Occipital lobe (tissue), 2 donors: Measurements from ENCODE around the gene CXorf58. TPM values are rescaled to one million over a fixed set of nuclear protein-coding genes. Genes with fewer than 3 reads are reported as not detected.

Experiments used
- DNase-seq: peaks from one replicate; lab custom pipeline; 2025; lab: John Stamatoyannopoulos, UW
- total RNA-seq: library from RNA; depleted of rRNA; stranded (reverse); fragments of >200 nt; gene quantifications from one replicate; pipeline ENCODE4 v1.2.3, GENCODE V29; 2014

The CXorf58 gene
- total RNA-seq, 1 donor from 2014 or later: not detected

DNA sequence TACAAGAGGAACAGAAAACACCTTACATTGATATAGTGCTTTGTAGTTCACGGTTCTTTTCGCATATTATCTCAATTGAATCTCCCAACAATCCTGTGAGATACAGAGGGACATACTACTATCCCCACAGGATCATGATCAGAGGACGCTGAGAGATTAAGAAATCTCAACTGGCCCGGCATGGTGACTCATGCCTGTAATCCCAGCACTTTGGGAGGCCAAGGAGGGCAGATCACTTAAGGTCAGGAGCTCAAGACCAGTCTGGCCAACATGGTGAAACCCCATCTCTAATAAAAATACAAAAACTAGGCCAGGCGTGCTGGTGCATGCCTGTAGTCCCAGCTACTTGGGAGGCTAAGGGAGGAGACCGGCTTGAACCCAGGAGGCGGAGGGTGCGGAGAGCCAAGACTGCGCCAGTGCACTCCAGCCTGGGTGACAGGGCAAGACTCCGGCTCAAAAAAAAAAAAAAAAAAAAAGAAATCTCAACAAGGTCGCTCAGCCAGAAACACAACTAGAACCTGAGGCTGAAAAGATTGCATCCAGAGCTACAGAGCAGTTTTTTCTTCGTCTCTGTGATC is 7.5 kb upstream of the CXorf58 start:
- DNase-seq: no peak

DNA sequence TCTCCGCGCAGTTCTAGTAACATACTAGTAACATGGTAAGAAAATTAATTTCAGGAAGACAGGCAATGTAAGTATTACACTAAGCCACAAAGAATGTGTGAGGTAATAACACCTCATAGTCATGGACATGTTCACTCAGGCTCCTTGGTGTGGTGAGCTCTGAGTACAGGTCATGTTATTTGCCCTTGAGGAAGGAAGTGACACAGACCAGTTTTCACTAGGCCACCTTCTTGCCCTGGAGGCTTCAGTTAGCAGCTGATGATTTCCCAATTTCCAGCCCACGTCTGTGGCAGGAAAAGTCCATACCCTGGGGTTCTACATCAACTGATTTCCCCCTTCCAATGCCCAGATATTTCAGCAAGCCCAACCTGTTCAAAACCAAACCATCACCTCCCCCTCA is 6.7 kb upstream of the CXorf58 start:
- no peak for DNase-seq

DNA sequence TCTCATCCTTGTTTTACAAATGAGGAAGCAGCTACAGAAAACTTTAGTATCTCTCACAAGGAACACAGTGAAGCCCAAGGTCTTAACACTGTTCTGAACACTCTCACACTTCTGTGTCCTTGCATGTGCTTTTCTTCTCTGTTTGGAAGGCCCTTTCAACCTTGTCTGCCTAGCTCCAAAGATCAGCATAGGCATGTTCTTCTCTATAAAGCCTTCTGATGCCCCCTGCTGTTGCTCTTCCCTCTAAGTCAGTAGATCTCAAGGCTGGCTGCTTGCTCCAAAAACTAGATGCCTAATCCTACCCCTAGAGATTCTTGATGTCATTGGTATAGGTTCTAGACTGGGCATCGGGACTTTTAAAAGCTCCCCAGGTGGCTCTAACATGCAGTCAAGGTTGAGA is 6.0 kb upstream of the CXorf58 start:
- no peak for DNase-seq

- DNase-seq: no peak
Measured at GRCh38 chrX:23902419-23902818, 5.4 kb upstream of the CXorf58 start.

DNA sequence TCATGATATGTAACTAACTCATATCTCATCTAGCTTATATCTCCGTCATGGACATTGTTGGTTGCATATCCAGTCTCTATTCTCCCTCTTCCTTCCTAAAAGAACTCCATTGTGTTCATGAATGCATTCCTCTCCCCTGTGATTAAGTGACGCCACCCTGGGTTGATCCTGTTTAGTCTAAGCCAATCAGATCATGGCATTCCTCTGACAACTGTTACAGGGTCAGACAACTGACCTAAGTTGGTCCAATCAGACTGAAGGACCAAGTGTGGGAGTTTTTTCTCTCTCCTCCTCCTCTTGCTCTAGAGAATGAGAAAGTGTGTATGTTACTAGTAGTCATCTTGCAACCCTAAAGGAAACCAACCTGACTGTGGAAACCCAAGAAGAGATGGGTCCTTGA is 3.7 kb upstream of the CXorf58 start:
- no peak for DNase-seq

GRCh38 chrX:23907111-23907497 is 702 bp upstream of the CXorf58 start:
- no peak for DNase-seq

DNA sequence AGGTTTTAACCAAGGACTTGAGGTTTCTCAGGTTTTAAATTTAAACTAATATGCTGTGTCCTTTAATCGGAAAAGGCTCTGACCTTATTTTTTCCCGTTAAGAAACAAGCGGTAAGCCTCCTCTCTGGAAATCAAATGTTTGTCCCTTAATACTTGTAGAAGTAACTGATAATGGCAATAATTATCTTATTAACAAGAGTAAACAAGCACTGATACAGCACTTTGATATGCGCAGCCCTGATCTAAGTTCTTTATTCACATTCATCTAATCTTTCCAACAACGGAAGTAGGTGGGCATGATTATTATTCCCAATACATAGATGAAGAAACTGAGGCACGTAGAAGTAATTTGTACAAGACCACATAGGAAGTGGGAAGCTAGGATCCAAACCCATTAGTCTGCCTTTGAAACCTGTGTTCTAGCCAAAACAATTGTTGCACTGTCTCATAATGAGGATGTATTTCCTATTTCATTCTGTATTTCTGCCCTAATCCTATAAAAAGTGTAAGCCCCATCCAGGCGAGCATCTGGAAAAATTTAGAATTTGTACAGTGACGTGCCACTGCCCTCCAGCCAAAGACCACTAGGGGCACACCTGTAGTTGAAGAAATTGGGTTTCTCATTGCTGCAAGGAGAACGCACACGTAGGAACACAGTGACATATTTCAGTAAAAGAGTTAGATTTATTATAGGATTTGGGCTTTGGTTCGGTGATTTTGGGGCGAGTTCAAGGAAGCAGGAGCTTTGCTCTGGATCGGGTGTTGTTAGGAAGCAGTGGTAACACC is 606 bp downstream of the CXorf58 start:
- DNase-seq: no peak

GRCh38 chrX:23911126-23911835 is 3.5 kb downstream of the CXorf58 start:
- DNase-seq: no peak

GRCh38 chrX:23919148-23919547 is 11.3 kb downstream of the CXorf58 start:
- DNase-seq: no peak

GRCh38 chrX:23919706-23920320 is 12.0 kb downstream of the CXorf58 start:
- DNase-seq: no peak

GRCh38 chrX:23926015-23926414 is 18.2 kb downstream of the CXorf58 start:
- DNase-seq: no peak

- no peak for DNase-seq
Measured at GRCh38 chrX:23930894-23931604, 23.2 kb downstream of the CXorf58 start.

DNA sequence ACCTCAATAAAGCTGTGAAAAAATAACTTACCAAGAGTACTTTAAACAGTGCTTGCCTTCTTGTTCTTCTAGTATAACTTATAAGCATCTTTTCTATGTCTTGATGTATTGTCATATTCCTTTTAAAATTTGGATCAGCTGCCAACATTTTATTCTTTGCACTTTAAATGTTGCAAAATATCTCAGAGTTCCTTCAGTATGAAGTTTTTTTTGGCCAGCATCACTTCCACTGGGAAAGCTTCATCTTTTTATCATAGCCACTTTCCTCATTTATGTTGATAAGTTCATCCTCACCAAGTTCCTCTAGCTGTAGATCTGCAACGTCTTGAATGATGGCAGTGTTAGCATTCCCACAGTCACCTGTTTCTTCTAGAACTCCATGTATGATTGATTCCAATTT is 24.2 kb downstream of the CXorf58 start:
- DNase-seq: no peak

GRCh38 chrX:23935106-23935505 is 27.3 kb downstream of the CXorf58 start:
- DNase-seq: no peak

- no peak for DNase-seq
Measured at GRCh38 chrX:23936180-23936579, 28.4 kb downstream of the CXorf58 start.

DNA sequence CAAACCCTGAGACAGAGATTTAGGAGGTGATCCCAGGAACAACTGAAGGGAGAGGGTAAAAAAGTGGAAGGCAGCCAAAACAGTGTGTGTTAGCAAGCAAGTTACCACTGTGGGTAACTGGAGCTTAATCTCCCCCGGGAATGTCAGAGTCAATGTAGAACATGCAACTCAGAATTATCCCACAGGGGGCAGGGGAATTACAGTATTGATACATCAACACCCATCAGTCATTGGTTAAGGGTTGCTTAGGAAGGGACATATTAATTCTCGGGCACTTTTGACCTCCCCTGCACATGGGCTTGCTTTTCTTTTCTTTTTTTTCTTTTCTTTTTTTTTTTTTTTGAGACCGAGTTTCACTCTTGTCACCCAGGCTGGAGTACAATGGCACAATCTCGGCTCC is 29.3 kb downstream of the CXorf58 start:
- DNase-seq: no peak

DNA sequence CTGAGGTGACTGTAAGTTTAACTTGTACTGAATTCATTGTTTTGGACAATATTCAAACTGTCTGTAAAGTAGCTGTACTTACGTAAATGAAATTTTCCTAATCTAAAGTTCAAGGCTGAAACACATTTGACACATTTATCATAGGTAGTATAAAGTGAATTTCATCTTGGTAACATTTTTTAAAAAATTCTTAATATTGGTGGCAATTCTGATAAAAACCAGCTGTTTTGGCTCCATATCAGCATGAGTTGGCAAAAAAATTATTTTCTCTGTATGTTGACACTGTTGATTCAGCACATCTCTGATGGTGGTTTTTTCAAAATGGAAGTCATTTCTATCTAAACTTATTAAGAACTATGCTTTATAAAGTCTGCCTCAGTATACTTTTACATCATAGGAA is 30.9 kb downstream of the CXorf58 start:
- no peak for DNase-seq

DNA sequence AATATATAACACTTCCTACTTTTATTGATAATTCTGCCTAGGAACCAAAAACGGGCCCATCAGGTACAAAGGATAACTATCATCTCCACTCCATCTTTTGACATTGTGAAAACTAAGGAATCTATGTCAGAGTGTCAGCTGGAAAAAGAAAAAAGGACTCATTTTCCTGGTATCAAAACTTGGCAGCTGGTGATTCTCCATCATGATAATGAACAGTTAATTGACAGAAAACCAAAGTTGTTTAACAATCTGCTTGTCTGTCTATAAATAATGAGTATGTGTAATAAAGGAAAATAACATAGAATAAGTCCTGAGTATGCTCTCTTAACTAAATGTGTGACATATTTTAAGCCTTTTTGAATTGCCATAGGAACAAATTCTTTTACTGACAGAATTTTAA is 31.4 kb downstream of the CXorf58 start:
- DNase-seq: no peak

DNA sequence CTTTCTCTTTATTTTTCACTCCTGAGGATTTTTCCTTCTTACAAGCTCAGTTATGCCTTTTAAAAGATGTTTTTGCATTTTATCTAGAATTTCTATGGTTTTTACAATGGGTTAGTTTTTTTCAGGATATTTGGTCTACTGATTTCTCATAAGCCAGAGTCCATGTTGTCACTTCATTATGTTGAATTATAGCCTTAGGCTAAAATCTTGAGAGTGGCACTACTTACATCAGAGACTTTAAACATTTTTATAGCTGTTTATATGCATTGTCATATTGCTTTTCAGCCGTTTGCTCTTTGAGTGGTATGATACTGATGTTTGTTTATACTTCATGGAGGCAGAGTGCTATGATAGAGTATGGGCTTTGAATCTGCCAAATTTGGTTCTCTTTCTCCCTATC is 36.4 kb downstream of the CXorf58 start:
- DNase-seq: no peak

GRCh38 chrX:23945206-23945605 is 37.4 kb downstream of the CXorf58 start:
- DNase-seq: no peak

GRCh38 chrX:23952391-23952790 is 44.6 kb downstream of the CXorf58 start:
- DNase-seq: no peak
